Upper lobe of left lung (tissue), 6 donors: ENCODE results near the gene PFKL. TPM values are rescaled to one million over a fixed set of nuclear protein-coding genes. Genes with fewer than 3 reads are reported as not detected.
A peak's percentile ranks its signal among the peaks of the same experiment; 100 is the strongest.

Experiments used
- ATAC-seq, 2 donors: fragments of 200-7000 bp; cut with Tn5 transposase; one replicate each; pipeline ENCODE4 v1.9.1; 2022; ENCODE audit warnings: mild to moderate bottlenecking in 2 of 2, moderate library complexity in 2 of 2; ENCODE audit not compliant: low FRiP score in 2 of 2
- DNase-seq, 2 donors: peaks; one replicate each; pipeline ENCODE4 v3.0.0-alpha.2; 2019 to 2020
- H3K27ac ChIP-seq, 4 donors: fragments of 200-600 bp; sonication (generic); one replicate each; pipeline ENCODE4 v1.5.1; 2016 to 2019
- H3K27me3 ChIP-seq, 4 donors: fragments of 200-600 bp; sonication (generic); one replicate each; pipeline ENCODE4 v1.5.1; 2017 to 2019
- H3K36me3 ChIP-seq, 4 donors: fragments of 200-600 bp; sonication (generic); one replicate each; pipeline ENCODE4 v1.5.1; 2016 to 2019
- H3K4me1 ChIP-seq, 4 donors: fragments of 200-600 bp; sonication (generic); one replicate each; pipeline ENCODE4 v1.5.1; 2018 to 2019
- H3K4me3 ChIP-seq, 4 donors: fragments of 200-600 bp; sonication (generic); one replicate each; pipeline ENCODE4 v1.5.1; 2017 to 2019; ENCODE audit warnings: mild to moderate bottlenecking in 2 of 4, moderate library complexity in 1 of 4
- H3K9me3 ChIP-seq, 4 donors: fragments of 200-600 bp; sonication (generic); one replicate each; pipeline ENCODE4 v1.5.1; 2018 to 2019
- CTCF ChIP-seq, 6 experiments: fragments of 450-650 bp in 4 of 6; fragments of 200-600 bp in 2 of 6; sonication (generic) in 2 of 6; IDR thresholded peaks; one replicate each; pipeline ENCODE4 v1.5.1; 2016 to 2019; ENCODE audit warnings: antibody characterized with exemption in 6 of 6
- EP300 ChIP-seq, 4 donors: sonication (generic); formaldehyde crosslinking; IDR thresholded peaks; one replicate each; pipeline ENCODE4 v1.5.1; 2017; ENCODE audit warnings: antibody characterized with exemption in 4 of 4, control low read depth in 2 of 4
- POLR2A ChIP-seq, 4 donors: fragments of 450-650 bp; IDR thresholded peaks; one replicate each; pipeline ENCODE4 v1.5.1; 2016 to 2017; ENCODE audit warnings: antibody characterized with exemption in 4 of 4, mild to moderate bottlenecking in 2 of 4
- POLR2AphosphoS5 ChIP-seq, 2 donors: sonication (generic); formaldehyde crosslinking; IDR thresholded peaks; one replicate each; pipeline ENCODE4 v1.5.1; 2017; ENCODE audit warnings: antibody characterized with exemption in 2 of 2
- whole genome bisulfite sequencing, 2 donors: methylation state at CpG; one replicate each; pipeline ENCODE4 v1.1.5; 2017 to 2018; 5-methylcytosine and 5-hydroxymethylcytosine counted together
- total RNA-seq, 6 donors: library from RNA; depleted of rRNA in 4 of 6; stranded (reverse); fragments of >200 nt in 4 of 6; gene quantifications; one replicate each; pipeline versions ENCODE4 v1.1.0 to v1.2.1, GENCODE V29; 2016 to 2021
- donor health status: DM: no; HTN: no; CAD: no; lungs with moderate emphysema.
- donor health status: DM: no; HTN: yes; CAD: no; lungs with severe emphysema.

PFKL gene
- total RNA-seq, 6 donors from 2014 or later = 69.8 to 157 (median 135) TPM

- peak in 1 of 2 donors; percentile 26 for DNase-seq
- H3K4me1 ChIP-seq = peaks cover 45 to 60% (median 52%) of the 10 kb centered on the region in 4 donors
- peak in 1 of 2 donors; percentile 23 for ATAC-seq
- H3K27ac ChIP-seq = peak overlapping the region; percentile 48 to 80 (median 76)
- H3K9me3 ChIP-seq = no peaks in the 10 kb centered on the region
- WGBS, 2 donors = 59% methylated on average over 7 of the region's 8 CpGs; no CpG with 5 or more reads in 1 of the 2 donors
- no peak overlapping the region for H3K4me3 ChIP-seq
- TF ChIP-seq EP300 (IDR thresholded peaks at IDR 0.05) = no peak
- no peak for TF ChIP-seq POLR2AphosphoS5 (IDR thresholded peaks at IDR 0.05)
- peak; percentile 29 to 65 (median 59) for TF ChIP-seq CTCF (IDR thresholded peaks at IDR 0.05)
- no peaks in the 10 kb centered on the region for H3K27me3 ChIP-seq
- peaks cover 0 to 19% (median 7%) of the 10 kb centered on the region in 4 donors for H3K36me3 ChIP-seq
Observed at GRCh38 chr21:44304877-44305293, 5.0 kb downstream of the PFKL start.

GRCh38 chr21:44305691-44306090 is 5.8 kb downstream of the PFKL start:
- H3K27me3 ChIP-seq = no peaks in the 10 kb centered on the region
- H3K9me3 ChIP-seq = no peaks in the 10 kb centered on the region
- DNase-seq (no peak), ATAC-seq (no peak)
- 73% methylated on average over 6 to 9 of the region's 9 CpGs for whole genome bisulfite sequencing, 2 donors
- peak overlapping the region; percentile 48 to 80 (median 76) for H3K27ac ChIP-seq
- H3K36me3 ChIP-seq = peaks cover 0 to 25% (median 12%) of the 10 kb centered on the region in 4 donors
- H3K4me1 ChIP-seq = peaks cover 44 to 55% (median 51%) of the 10 kb centered on the region in 4 donors
- no peak overlapping the region for H3K4me3 ChIP-seq
- TF ChIP-seq POLR2AphosphoS5 (IDR thresholded peaks at IDR 0.05) = peak; percentile 37 to 45
- no peak for TF ChIP-seq POLR2A (IDR thresholded peaks at IDR 0.05)
- TF ChIP-seq CTCF (IDR thresholded peaks at IDR 0.05) = no peak
- peak in 1 of 4 donors; percentile 87 for TF ChIP-seq EP300 (IDR thresholded peaks at IDR 0.05)

DNA sequence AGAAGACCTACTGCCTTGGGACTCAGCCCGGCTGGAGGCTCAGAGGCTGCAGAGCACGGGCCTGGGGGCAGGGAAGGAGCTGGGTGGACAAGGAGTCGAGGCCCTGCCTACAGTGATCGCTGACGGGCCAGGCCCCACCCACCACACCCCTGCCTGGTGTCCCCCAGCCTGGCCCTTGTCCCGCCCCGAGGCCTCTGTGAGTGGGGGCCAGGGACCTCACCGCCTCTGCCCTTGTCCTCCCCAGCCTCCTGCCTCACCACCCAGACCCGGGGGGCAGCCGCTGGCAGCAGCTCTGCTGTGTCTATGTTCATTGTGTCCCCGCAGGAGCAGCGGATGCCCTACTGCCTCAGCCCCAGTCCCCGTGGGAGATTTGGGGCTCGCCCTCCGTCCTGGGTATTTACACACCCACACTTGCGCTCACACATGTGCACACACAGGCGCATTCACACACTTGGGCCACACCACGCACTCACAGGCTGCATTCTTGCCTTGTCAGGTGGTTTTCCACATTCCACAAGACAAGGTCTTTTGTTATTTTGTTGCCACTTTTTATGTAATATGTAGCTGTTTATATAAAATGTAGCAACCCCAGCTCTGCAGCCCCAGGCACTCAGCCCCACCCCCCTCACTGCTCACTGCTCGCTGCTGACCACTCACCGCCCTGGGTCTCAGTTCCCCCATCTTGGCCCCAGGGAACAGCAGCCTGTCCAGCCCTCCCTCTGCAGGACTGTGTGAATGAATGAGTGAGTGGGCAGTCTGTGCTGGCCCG is 7.3 kb downstream of the PFKL start:
- no peaks in the 10 kb centered on the region for H3K9me3 ChIP-seq
- ATAC-seq (no peak), DNase-seq (peak in 1 of 2 donors; percentile 74)
- H3K4me3 ChIP-seq = no peak overlapping the region
- peak overlapping the region in 3 of 4 donors; percentile 74 to 80 (median 79) for H3K27ac ChIP-seq
- WGBS, 2 donors = 83 to 86% methylated on average over 15 to 18 of the region's 21 CpGs
- peaks cover 3 to 39% (median 26%) of the 10 kb centered on the region in 4 donors for H3K36me3 ChIP-seq
- H3K27me3 ChIP-seq = no peaks in the 10 kb centered on the region
- TF ChIP-seq CTCF (IDR thresholded peaks at IDR 0.05) (no peak), POLR2A (IDR thresholded peaks at IDR 0.05) (no peak), POLR2AphosphoS5 (IDR thresholded peaks at IDR 0.05) (no peak), EP300 (IDR thresholded peaks at IDR 0.05) (no peak)
- peaks cover 29 to 41% (median 36%) of the 10 kb centered on the region in 4 donors for H3K4me1 ChIP-seq

GRCh38 chr21:44310628-44311507 is 11.0 kb downstream of the PFKL start:
- no peak overlapping the region for H3K4me3 ChIP-seq
- 93 to 100% methylated on average over 6 to 28 of the region's 28 CpGs for WGBS, 2 donors
- no peak for DNase-seq
- TF ChIP-seq POLR2AphosphoS5 (IDR thresholded peaks at IDR 0.05) (no peak), EP300 (IDR thresholded peaks at IDR 0.05) (no peak), CTCF (IDR thresholded peaks at IDR 0.05) (no peak), POLR2A (IDR thresholded peaks at IDR 0.05) (no peak)
- no peak for ATAC-seq
- no peaks in the 10 kb centered on the region for H3K9me3 ChIP-seq
- peaks cover 11 to 73% (median 56%) of the 10 kb centered on the region in 4 donors for H3K36me3 ChIP-seq
- peaks cover 2 to 10% (median 5%) of the 10 kb centered on the region in 4 donors for H3K4me1 ChIP-seq
- H3K27ac ChIP-seq = no peak overlapping the region
- H3K27me3 ChIP-seq = no peaks in the 10 kb centered on the region
